Right cardiac atrium (tissue), 5 donors: Measurements from ENCODE around the gene BBS5. TPM values are rescaled to one million over a fixed set of nuclear protein-coding genes. Genes with fewer than 3 reads are reported as not detected.
"Not testable (repeated sequence)": the region's sequence is repeated elsewhere in the genome, so short reads cannot be mapped to it uniquely, and the experiment has no call there.

Experiments
- ATAC-seq, 2 donors: fragments of 200-7000 bp; cut with Tn5 transposase; one replicate each; pipeline versions ENCODE4 v1.8.0 to v1.9.1; 2020; ENCODE audit warnings: moderate library complexity in 2 of 2, mild to moderate bottlenecking in 1 of 2
- DNase-seq, 3 donors: peaks; one replicate each; pipeline ENCODE4 v3.0.0-alpha.2; 2020
- H3K27ac ChIP-seq: one replicate; pipeline ENCODE4 v1.5.1; 2013; ENCODE audit warnings: mild to moderate bottlenecking, low read length, control low read depth, moderate library complexity
- H3K27me3 ChIP-seq: one replicate; pipeline ENCODE4 v1.6.1; 2013; ENCODE audit not compliant: control insufficient read depth, insufficient read depth
- H3K4me1 ChIP-seq: one replicate; pipeline ENCODE4 v1.6.1; 2013; ENCODE audit warnings: low read length; ENCODE audit not compliant: control insufficient read depth, insufficient read depth
- H3K4me3 ChIP-seq: one replicate; pipeline ENCODE4 v1.5.1; 2013; ENCODE audit warnings: low read length, control low read depth
- H3K9me3 ChIP-seq: one replicate; pipeline ENCODE4 v1.6.1; 2013; ENCODE audit warnings: low read length; ENCODE audit not compliant: control insufficient read depth
- WGBS: extraction: QIAGEN DNeasy Blood & Tissue Kit; methylation state at CpG from one replicate; pipeline ENCODE4 v1.1.7; 2013; 5-methylcytosine and 5-hydroxymethylcytosine counted together
- intact Hi-C, 4 donors: fragments of 100-400 bp; cut with DNase I; formaldehyde crosslinking; loops; one replicate each; pipeline versions ENCODE4 v1.11.0 to v1.14.0; 2022 to 2023
- long read RNA-seq, 4 donors: library from polyadenylated mRNA; unstranded; transcript quantifications; one replicate each; pipeline ENCODE4 v2.0.0, GENCODE V29; 2020 to 2021
- polyA plus RNA-seq: library from polyadenylated mRNA; stranded (reverse); fragments of 200-250 nt; gene quantifications from one replicate; pipeline ENCODE4 v1.2.3, GENCODE V29; 2013
- total RNA-seq, 4 donors: library from RNA; stranded (reverse); fragmentation: NEBNext Ultra II Directional; extraction: Animal tissue kit (Norgen Biotek cat#: 25700); gene quantifications; one replicate each; pipeline ENCODE4 v1.2.1, GENCODE V29; 2021
- donor health status: healthy with polysubstance abuse.
- donor health status: DM: no; HTN: yes; CAD: no.
- donor health status: DM: no; HTN: no; CAD: no.
- donor health status: DM: no; HTN: yes; CAD: no; lungs with severe emphysema.
- donor health status: DM: yes; HTN: yes; CAD: no.

BBS5 gene
- total RNA-seq (1 to 10 TPM; 8.3 to 9.6 (median 8.9) TPM), polyA plus RNA-seq (8.0 TPM)
- long read RNA-seq, donor 1, partial matches to known transcripts, result 5 of 6 reads
- long read RNA-seq, donor 1, other reads (novel, unspliced or antisense), result 1 of 6 reads
- long read RNA-seq, donor 2, result 0 reads
- long read RNA-seq, donor 3, partial matches to known transcripts, result 1 of 1 reads
- long read RNA-seq, donor 3, other reads (novel, unspliced or antisense), result 0 of 1 reads
- long read RNA-seq, donor 4, result 0 reads

GRCh38 chr2:169479257-169480078 is at the start of gene BBS5:
TSS of gene BBS5 (plus strand) at chr2:169479494. CDS start at chr2:169479554, 60 bp downstream.
- Histone ChIP-seq H3K27ac (peak within 1 kb of the TSS; percentile 49), H3K4me1 (no peaks in the 10 kb centered on the region), H3K4me3 (peak within 1 kb of the TSS; percentile 57), H3K27me3 (no peaks in the 10 kb centered on the region), H3K9me3 (no peaks in the 10 kb centered on the region)
- intact Hi-C loops, result no loop called here
- ATAC-seq (peak; percentile 98), DNase-seq (peak; percentile 89 to 95 (median 93))
- WGBS, result under 1% methylated on average over 71 of the region's 71 CpGs

GRCh38 chr2:169431772-169432171 is 47.5 kb upstream of the BBS5 start:
- H3K27me3 ChIP-seq, DNase-seq, H3K9me3 ChIP-seq, intact Hi-C loops, H3K4me1 ChIP-seq, H3K27ac ChIP-seq, H3K4me3 ChIP-seq, ATAC-seq: not testable (repeated sequence)

GRCh38 chr2:169434236-169434635 is 45.1 kb upstream of the BBS5 start:
- intact Hi-C loops, DNase-seq, H3K27me3 ChIP-seq, H3K4me1 ChIP-seq, H3K9me3 ChIP-seq, H3K27ac ChIP-seq, H3K4me3 ChIP-seq, ATAC-seq: not testable (repeated sequence)
- 71% methylated on average over 1 of the region's 1 CpG for WGBS

- WGBS, result 77% methylated on average over 3 of the region's 3 CpGs
- H3K4me3 ChIP-seq, result no peak overlapping the region
- H3K4me1 ChIP-seq, result no peaks in the 10 kb centered on the region
- H3K27me3 ChIP-seq, result no peaks in the 10 kb centered on the region
- intact Hi-C loops, result no loop called here
- no peaks in the 10 kb centered on the region for H3K9me3 ChIP-seq
- no peak for DNase-seq
- no peak overlapping the region for H3K27ac ChIP-seq
- no peak for ATAC-seq
Observed at GRCh38 chr2:169438466-169439072, 40.7 kb upstream of the BBS5 start.

GRCh38 chr2:169439900-169440299 is 39.4 kb upstream of the BBS5 start:
- H3K27me3 ChIP-seq, result no peaks in the 10 kb centered on the region
- H3K9me3 ChIP-seq, result no peaks in the 10 kb centered on the region
- no peak for DNase-seq
- intact Hi-C loops, result no loop called here
- no peak overlapping the region for H3K4me3 ChIP-seq
- H3K27ac ChIP-seq, result no peak overlapping the region
- no peak for ATAC-seq
- H3K4me1 ChIP-seq, result no peaks in the 10 kb centered on the region
- 80% methylated on average over 3 of the region's 3 CpGs for WGBS

- no peak overlapping the region for H3K4me3 ChIP-seq
- no peak overlapping the region for H3K27ac ChIP-seq
- no peaks in the 10 kb centered on the region for H3K27me3 ChIP-seq
- ATAC-seq, result no peak
- no peak for DNase-seq
- intact Hi-C loops, result no loop called here
- H3K9me3 ChIP-seq, result no peaks in the 10 kb centered on the region
- H3K4me1 ChIP-seq, result no peaks in the 10 kb centered on the region
Observed at GRCh38 chr2:169446452-169446851, 32.8 kb upstream of the BBS5 start.

- Histone ChIP-seq H3K27me3 (no peaks in the 10 kb centered on the region), H3K9me3 (no peaks in the 10 kb centered on the region), H3K4me1 (no peaks in the 10 kb centered on the region), H3K27ac (no peak overlapping the region), H3K4me3 (no peak overlapping the region)
- DNase-seq, result no peak
- intact Hi-C loops, result no loop called here
- WGBS, result 49% methylated on average over 3 of the region's 3 CpGs
- no peak for ATAC-seq
Observed at GRCh38 chr2:169448316-169448715, 31.0 kb upstream of the BBS5 start.

GRCh38 chr2:169448865-169449264 is 30.4 kb upstream of the BBS5 start:
- Histone ChIP-seq H3K27me3 (no peaks in the 10 kb centered on the region), H3K4me3 (no peak overlapping the region), H3K4me1 (no peaks in the 10 kb centered on the region), H3K9me3 (no peaks in the 10 kb centered on the region), H3K27ac (no peak overlapping the region)
- no peak for DNase-seq
- no peak for ATAC-seq
- intact Hi-C loops, result no loop called here
- WGBS, result 94% methylated on average over 1 of the region's 1 CpG

- Histone ChIP-seq H3K4me1 (no peaks in the 10 kb centered on the region), H3K9me3 (no peaks in the 10 kb centered on the region), H3K27me3 (no peaks in the 10 kb centered on the region), H3K27ac (no peak overlapping the region), H3K4me3 (no peak overlapping the region)
- intact Hi-C loops, result no loop called here
- DNase-seq (no peak), ATAC-seq (peak; percentile 59 to 66)
Observed at GRCh38 chr2:169452080-169452479, 27.2 kb upstream of the BBS5 start.

- H3K9me3 ChIP-seq, DNase-seq, H3K4me1 ChIP-seq, H3K27ac ChIP-seq, ATAC-seq, H3K27me3 ChIP-seq, H3K4me3 ChIP-seq, intact Hi-C loops: not testable (repeated sequence)
- WGBS, result 89% methylated on average over 9 of the region's 9 CpGs
Observed at GRCh38 chr2:169453044-169453443, 26.2 kb upstream of the BBS5 start.

GRCh38 chr2:169461143-169461542 is 18.2 kb upstream of the BBS5 start:
- ATAC-seq, result no peak
- WGBS, result 78% methylated on average over 1 of the region's 1 CpG

More at GRCh38 chr2:169461143-169461542, 18.2 kb upstream of the BBS5 start:
- Histone ChIP-seq H3K27me3 (no peaks in the 10 kb centered on the region), H3K9me3 (no peaks in the 10 kb centered on the region), H3K4me3 (no peak overlapping the region), H3K4me1 (no peaks in the 10 kb centered on the region), H3K27ac (no peak overlapping the region)
- intact Hi-C loops, result no loop called here
- no peak for DNase-seq
